Pancreas (tissue), 10 donors: ENCODE measurements around the gene AKAP12. TPM values are rescaled to one million over a fixed set of nuclear protein-coding genes. Genes with fewer than 3 reads are reported as not detected.

Experiments
- ATAC-seq, 4 donors: fragments of 200-7000 bp; cut with Tn5 transposase; one replicate each; pipeline versions ENCODE4 v1.8.0 to v1.9.1; 2020; ENCODE audit warnings: mild to moderate bottlenecking in 4 of 4, moderate library complexity in 4 of 4
- DNase-seq, 6 donors: peaks; one replicate each; pipeline ENCODE4 v3.0.0-alpha.2; 2020
- FAIRE-seq: peaks from 2 replicates; lab custom pipeline; 2012; peaks lifted over from hg19 to GRCh38; lab: Jason Lieb, UNC
- H3K27ac ChIP-seq, 4 donors: fragments of 200-600 bp; sonication (generic); 1 replicate in 3 of 4; 2 replicates in 1 of 4; pipeline versions ENCODE4 v1.5.0 to v1.8.0; 2020
- H3K27me3 ChIP-seq, 4 donors: fragments of 200-600 bp; one replicate each; pipeline ENCODE4 v1.8.0; 2021
- H3K36me3 ChIP-seq, 3 donors: fragments of 200-600 bp; sonication (generic) in 1 of 3; one replicate each; pipeline versions ENCODE4 v1.5.0 to v1.8.0; 2020 to 2021
- H3K4me1 ChIP-seq, 3 donors: fragments of 200-600 bp; one replicate each; pipeline ENCODE4 v1.8.0; 2021
- H3K4me3 ChIP-seq, 4 donors: fragments of 200-600 bp; sonication (generic) in 2 of 4; one replicate each; pipeline versions ENCODE4 v1.5.0 to v1.8.0; 2020 to 2021
- H3K9me3 ChIP-seq, 4 donors: fragments of 200-600 bp; one replicate each; pipeline ENCODE4 v1.8.0; 2021
- WGBS, 2 donors: extraction: QIAGEN DNeasy Blood & Tissue Kit; methylation state at CpG; one replicate each; pipeline ENCODE4 v1.1.7; 2013; 5-methylcytosine and 5-hydroxymethylcytosine counted together
- intact Hi-C, 3 donors: fragments of 100-400 bp; cut with DNase I; formaldehyde crosslinking; loops; one replicate each; pipeline versions ENCODE4 v1.11.1 to v1.14.2; 2022
- polyA plus RNA-seq, 2 donors: library from polyadenylated mRNA; stranded (reverse); fragments of 200-250 nt; gene quantifications; one replicate each; pipeline ENCODE4 v1.2.3, GENCODE V29; 2013
- total RNA-seq, 6 donors: library from RNA; stranded (reverse); fragmentation: NEBNext Ultra II Directional in 4 of 6; extraction: Animal tissue kit (Norgen Biotek cat#: 25700) in 4 of 6; gene quantifications; one replicate each; pipeline versions ENCODE4 v1.2.1 to v1.2.4, GENCODE V29; 2021 to 2023
- TF ChIP-seq, protein P1 (sequence below), 4 donors: fragments of 200-600 bp; sonication (generic) in 3 of 4; IDR thresholded peaks; one replicate each; pipeline versions ENCODE4 v1.5.0 to v1.8.0; 2021; ENCODE audit warnings: antibody characterized with exemption in 4 of 4
- donor health status: healthy with polysubstance abuse.
- donor health status: DM: no; HTN: no; CAD: no; lungs with moderate emphysema.
- donor health status: DM: no; HTN: no; CAD: no.
- donor health status: control.
- donor health status: control.
- donor health status: Bipolar disorder and iron deficiency.
- donor health status: DM: yes; HTN: yes; CAD: no.
- donor health status: DM: no; HTN: no; CAD: no.
- donor health status: DM: no; HTN: no; CAD: no.
- donor health status: DM: yes; HTN: yes; CAD: no.

The AKAP12 gene
- total and polyA plus RNA-seq, 8 donors: 2.4 to 13.2 (median 3.8) TPM

DNA sequence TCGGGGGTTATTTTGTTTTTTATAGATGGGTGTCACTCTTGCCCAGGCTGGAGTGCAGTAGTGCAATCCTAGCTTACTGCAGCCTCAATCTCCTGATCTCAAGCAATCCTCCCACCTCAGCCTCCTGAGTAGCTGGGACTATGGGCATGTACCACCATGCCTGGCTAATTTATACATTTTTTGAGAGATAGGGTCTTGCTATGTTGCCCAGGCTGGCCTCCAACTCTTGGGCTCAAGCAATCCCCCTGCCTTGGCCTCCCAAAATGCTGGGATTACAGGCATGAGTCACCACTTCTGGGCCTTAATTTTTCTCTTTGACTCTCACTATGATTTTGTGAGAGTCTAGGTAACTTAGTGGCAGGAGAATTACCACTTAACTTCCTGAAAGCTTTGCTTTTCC lies 23.3 kb downstream of the AKAP12 start:
- no peak overlapping the region for H3K27ac ChIP-seq
- DNase-seq (no peak), ATAC-seq (no peak), FAIRE-seq (no peak)
- 69 to 76% methylated on average over 1 of the region's 1 CpG for WGBS, 2 donors
- intact Hi-C loops: no loop called here
- H3K4me1 ChIP-seq: no peaks in the 10 kb centered on the region
- TF ChIP-seq, protein P1, sequence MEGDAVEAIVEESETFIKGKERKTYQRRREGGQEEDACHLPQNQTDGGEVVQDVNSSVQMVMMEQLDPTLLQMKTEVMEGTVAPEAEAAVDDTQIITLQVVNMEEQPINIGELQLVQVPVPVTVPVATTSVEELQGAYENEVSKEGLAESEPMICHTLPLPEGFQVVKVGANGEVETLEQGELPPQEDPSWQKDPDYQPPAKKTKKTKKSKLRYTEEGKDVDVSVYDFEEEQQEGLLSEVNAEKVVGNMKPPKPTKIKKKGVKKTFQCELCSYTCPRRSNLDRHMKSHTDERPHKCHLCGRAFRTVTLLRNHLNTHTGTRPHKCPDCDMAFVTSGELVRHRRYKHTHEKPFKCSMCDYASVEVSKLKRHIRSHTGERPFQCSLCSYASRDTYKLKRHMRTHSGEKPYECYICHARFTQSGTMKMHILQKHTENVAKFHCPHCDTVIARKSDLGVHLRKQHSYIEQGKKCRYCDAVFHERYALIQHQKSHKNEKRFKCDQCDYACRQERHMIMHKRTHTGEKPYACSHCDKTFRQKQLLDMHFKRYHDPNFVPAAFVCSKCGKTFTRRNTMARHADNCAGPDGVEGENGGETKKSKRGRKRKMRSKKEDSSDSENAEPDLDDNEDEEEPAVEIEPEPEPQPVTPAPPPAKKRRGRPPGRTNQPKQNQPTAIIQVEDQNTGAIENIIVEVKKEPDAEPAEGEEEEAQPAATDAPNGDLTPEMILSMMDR (IDR thresholded peaks at IDR 0.05): no peak
- no peaks in the 10 kb centered on the region for H3K27me3 ChIP-seq
- H3K9me3 ChIP-seq: no peaks in the 10 kb centered on the region
- H3K36me3 ChIP-seq: no peaks in the 10 kb centered on the region
- H3K4me3 ChIP-seq: no peak overlapping the region

DNA sequence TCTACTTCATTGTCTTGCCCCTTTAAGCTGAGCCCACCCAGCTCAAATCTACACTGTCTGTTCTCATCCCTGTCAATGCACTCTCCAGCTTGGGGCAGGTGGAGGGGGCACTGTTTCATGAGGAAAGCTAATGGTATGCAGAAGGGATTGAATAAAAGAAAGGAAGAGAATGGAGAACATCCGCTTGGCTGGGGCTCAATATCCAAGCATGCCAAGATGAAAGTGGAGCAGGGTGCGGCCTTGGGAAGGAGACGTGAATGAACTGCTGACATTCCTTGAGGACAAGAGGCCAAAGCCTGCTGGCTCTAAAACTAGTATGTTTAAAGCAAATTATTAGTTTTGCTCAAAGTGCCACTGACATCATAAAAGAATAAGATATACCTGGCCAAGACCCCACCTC lies 24.2 kb downstream of the AKAP12 start:
- H3K4me1 ChIP-seq: no peaks in the 10 kb centered on the region
- H3K27me3 ChIP-seq: no peaks in the 10 kb centered on the region
- TF ChIP-seq, protein P1 (IDR thresholded peaks at IDR 0.05): no peak
- no peak overlapping the region for H3K4me3 ChIP-seq
- H3K27ac ChIP-seq: no peak overlapping the region
- no peaks in the 10 kb centered on the region for H3K36me3 ChIP-seq
- WGBS, 2 donors: 69 to 72% methylated on average over 3 of the region's 3 CpGs
- intact Hi-C loops: no loop called here
- no peaks in the 10 kb centered on the region for H3K9me3 ChIP-seq
- DNase-seq (no peak), FAIRE-seq (no peak), ATAC-seq (no peak)

GRCh38 chr6:151265282-151265681 lies 25.5 kb downstream of the AKAP12 start:
- Histone ChIP-seq H3K27me3 (no peaks in the 10 kb centered on the region), H3K9me3 (no peaks in the 10 kb centered on the region), H3K36me3 (no peaks in the 10 kb centered on the region), H3K27ac (no peak overlapping the region), H3K4me1 (no peaks in the 10 kb centered on the region), H3K4me3 (no peak overlapping the region)
- FAIRE-seq (no peak), ATAC-seq (no peak), DNase-seq (no peak)
- TF ChIP-seq, protein P1 (IDR thresholded peaks at IDR 0.05): no peak
- intact Hi-C loops: no loop called here

- Histone ChIP-seq H3K27me3 (no peaks in the 10 kb centered on the region), H3K4me1 (no peaks in the 10 kb centered on the region), H3K9me3 (no peaks in the 10 kb centered on the region), H3K4me3 (no peak overlapping the region), H3K36me3 (no peaks in the 10 kb centered on the region), H3K27ac (no peak overlapping the region)
- intact Hi-C loops: no loop called here
- WGBS, 2 donors: 58 to 67% methylated on average over 4 of the region's 4 CpGs
- DNase-seq (no peak), FAIRE-seq (no peak), ATAC-seq (no peak)
- TF ChIP-seq, protein P1 (IDR thresholded peaks at IDR 0.05): no peak
Measured at GRCh38 chr6:151269321-151269995, 29.7 kb downstream of the AKAP12 start.

- no peak overlapping the region for H3K27ac ChIP-seq
- FAIRE-seq (no peak), ATAC-seq (no peak), DNase-seq (no peak)
- TF ChIP-seq, protein P1 (IDR thresholded peaks at IDR 0.05): no peak
- no peaks in the 10 kb centered on the region for H3K4me1 ChIP-seq
- H3K9me3 ChIP-seq: no peaks in the 10 kb centered on the region
- H3K27me3 ChIP-seq: no peaks in the 10 kb centered on the region
- no peak overlapping the region for H3K4me3 ChIP-seq
- 64 to 71% methylated on average over 6 of the region's 6 CpGs for WGBS, 2 donors
- intact Hi-C loops: no loop called here
- H3K36me3 ChIP-seq: no peaks in the 10 kb centered on the region
Measured at GRCh38 chr6:151275121-151275520, 35.4 kb downstream of the AKAP12 start.
